ENCODE measurements around the gene LRRC25.

Gene LRRC25

DNA sequence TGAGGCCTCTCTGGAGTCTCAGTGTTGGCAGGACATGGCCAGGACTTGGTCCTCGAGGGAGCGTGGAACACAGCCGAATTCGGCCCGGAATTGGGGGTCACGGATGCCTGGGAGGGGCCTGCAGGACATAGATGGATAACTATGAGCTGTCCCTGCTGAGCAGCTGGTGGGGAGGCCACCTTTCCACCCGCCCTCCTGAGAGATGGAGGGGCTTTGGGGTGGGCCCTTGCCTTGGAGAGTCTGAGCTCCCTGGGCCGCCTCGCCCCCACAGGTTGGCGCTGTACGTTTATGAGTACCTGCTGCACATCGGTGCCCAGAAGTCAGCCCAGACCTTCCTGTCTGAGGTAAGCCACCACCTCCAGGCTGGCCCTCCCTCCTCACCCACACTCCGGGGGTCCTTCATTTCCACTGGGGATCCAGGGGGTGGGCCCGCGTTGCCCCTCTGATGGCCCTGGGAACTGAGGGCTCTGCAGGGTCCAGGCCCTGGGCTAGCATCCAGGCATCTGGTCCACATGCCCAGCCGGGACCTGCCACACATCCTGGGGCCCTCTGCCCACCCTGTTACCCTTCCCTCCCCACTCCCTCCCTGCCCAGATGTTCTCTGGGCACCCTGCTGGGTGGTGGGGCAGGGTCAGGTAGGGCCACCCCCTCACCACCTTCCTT is 29.8 kb upstream of the LRRC25 start (continued):
- TF ChIP-seq ZNF335 (tag by site-specific recombination; conservative IDR thresholded peaks at IDR 0.05), result no peak
- no peak for TF ChIP-seq ZNF416 (tag by site-specific recombination; IDR thresholded peaks at IDR 0.05)
- TF ChIP-seq, protein P1, sequence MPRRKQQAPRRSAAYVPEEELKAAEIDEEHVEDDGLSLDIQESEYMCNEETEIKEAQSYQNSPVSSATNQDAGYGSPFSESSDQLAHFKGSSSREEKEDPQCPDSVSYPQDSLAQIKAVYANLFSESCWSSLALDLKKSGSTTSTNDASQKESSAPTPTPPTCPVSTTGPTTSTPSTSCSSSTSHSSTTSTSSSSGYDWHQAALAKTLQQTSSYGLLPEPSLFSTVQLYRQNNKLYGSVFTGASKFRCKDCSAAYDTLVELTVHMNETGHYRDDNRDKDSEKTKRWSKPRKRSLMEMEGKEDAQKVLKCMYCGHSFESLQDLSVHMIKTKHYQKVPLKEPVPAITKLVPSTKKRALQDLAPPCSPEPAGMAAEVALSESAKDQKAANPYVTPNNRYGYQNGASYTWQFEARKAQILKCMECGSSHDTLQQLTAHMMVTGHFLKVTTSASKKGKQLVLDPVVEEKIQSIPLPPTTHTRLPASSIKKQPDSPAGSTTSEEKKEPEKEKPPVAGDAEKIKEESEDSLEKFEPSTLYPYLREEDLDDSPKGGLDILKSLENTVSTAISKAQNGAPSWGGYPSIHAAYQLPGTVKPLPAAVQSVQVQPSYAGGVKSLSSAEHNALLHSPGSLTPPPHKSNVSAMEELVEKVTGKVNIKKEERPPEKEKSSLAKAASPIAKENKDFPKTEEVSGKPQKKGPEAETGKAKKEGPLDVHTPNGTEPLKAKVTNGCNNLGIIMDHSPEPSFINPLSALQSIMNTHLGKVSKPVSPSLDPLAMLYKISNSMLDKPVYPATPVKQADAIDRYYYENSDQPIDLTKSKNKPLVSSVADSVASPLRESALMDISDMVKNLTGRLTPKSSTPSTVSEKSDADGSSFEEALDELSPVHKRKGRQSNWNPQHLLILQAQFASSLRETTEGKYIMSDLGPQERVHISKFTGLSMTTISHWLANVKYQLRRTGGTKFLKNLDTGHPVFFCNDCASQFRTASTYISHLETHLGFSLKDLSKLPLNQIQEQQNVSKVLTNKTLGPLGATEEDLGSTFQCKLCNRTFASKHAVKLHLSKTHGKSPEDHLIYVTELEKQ (tag by site-specific recombination; IDR thresholded peaks at IDR 0.05; ENCODE audit: borderline replicate concordance), result no peak
- TF ChIP-seq GFI1B (tag by site-specific recombination; IDR thresholded peaks at IDR 0.05), result no peak
- TF ChIP-seq KLF1 (tag by site-specific recombination; IDR thresholded peaks at IDR 0.05), result no peak
- TF ChIP-seq, protein P2, sequence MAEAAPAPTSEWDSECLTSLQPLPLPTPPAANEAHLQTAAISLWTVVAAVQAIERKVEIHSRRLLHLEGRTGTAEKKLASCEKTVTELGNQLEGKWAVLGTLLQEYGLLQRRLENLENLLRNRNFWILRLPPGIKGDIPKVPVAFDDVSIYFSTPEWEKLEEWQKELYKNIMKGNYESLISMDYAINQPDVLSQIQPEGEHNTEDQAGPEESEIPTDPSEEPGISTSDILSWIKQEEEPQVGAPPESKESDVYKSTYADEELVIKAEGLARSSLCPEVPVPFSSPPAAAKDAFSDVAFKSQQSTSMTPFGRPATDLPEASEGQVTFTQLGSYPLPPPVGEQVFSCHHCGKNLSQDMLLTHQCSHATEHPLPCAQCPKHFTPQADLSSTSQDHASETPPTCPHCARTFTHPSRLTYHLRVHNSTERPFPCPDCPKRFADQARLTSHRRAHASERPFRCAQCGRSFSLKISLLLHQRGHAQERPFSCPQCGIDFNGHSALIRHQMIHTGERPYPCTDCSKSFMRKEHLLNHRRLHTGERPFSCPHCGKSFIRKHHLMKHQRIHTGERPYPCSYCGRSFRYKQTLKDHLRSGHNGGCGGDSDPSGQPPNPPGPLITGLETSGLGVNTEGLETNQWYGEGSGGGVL (tag by site-specific recombination; IDR thresholded peaks at IDR 0.05), result no peak
- TF ChIP-seq ZNF169 (tag by site-specific recombination; IDR thresholded peaks at IDR 0.05), result no peak
- TF ChIP-seq ZNF174 (tag by site-specific recombination; IDR thresholded peaks at IDR 0.05), result no peak
- no peak for TF ChIP-seq ZNF548 (tag by site-specific recombination; IDR thresholded peaks at IDR 0.05)
- TF ChIP-seq KLF7 (tag by site-specific recombination; IDR thresholded peaks at IDR 0.05; ENCODE audit: borderline replicate concordance), result no peak
- no peak for TF ChIP-seq ZNF132 (tag by site-specific recombination; IDR thresholded peaks at IDR 0.05; ENCODE audit: borderline replicate concordance)
- no peak for TF ChIP-seq ZNF350 (tag by site-specific recombination; IDR thresholded peaks at IDR 0.05)
- TF ChIP-seq, protein P3, sequence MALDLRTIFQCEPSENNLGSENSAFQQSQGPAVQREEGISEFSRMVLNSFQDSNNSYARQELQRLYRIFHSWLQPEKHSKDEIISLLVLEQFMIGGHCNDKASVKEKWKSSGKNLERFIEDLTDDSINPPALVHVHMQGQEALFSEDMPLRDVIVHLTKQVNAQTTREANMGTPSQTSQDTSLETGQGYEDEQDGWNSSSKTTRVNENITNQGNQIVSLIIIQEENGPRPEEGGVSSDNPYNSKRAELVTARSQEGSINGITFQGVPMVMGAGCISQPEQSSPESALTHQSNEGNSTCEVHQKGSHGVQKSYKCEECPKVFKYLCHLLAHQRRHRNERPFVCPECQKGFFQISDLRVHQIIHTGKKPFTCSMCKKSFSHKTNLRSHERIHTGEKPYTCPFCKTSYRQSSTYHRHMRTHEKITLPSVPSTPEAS (tag by site-specific recombination; IDR thresholded peaks at IDR 0.05), result no peak
- TF ChIP-seq SCRT1 (tag by site-specific recombination; IDR thresholded peaks at IDR 0.05; ENCODE audit: borderline replicate concordance), result no peak
- TF ChIP-seq ZNF654 (tag by site-specific recombination; IDR thresholded peaks at IDR 0.05; ENCODE audit: low read depth), result no peak
- peak; percentile 78 for TF ChIP-seq GLIS1 (tag by site-specific recombination; IDR thresholded peaks at IDR 0.05)
- no peak for TF ChIP-seq ZNF571 (tag by site-specific recombination; IDR thresholded peaks at IDR 0.05)
- TF ChIP-seq, protein P4, sequence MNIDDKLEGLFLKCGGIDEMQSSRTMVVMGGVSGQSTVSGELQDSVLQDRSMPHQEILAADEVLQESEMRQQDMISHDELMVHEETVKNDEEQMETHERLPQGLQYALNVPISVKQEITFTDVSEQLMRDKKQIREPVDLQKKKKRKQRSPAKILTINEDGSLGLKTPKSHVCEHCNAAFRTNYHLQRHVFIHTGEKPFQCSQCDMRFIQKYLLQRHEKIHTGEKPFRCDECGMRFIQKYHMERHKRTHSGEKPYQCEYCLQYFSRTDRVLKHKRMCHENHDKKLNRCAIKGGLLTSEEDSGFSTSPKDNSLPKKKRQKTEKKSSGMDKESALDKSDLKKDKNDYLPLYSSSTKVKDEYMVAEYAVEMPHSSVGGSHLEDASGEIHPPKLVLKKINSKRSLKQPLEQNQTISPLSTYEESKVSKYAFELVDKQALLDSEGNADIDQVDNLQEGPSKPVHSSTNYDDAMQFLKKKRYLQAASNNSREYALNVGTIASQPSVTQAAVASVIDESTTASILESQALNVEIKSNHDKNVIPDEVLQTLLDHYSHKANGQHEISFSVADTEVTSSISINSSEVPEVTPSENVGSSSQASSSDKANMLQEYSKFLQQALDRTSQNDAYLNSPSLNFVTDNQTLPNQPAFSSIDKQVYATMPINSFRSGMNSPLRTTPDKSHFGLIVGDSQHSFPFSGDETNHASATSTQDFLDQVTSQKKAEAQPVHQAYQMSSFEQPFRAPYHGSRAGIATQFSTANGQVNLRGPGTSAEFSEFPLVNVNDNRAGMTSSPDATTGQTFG (tag by site-specific recombination; IDR thresholded peaks at IDR 0.05; ENCODE audit: borderline replicate concordance), result no peak
- no peak for TF ChIP-seq ZNF433 (tag by site-specific recombination; IDR thresholded peaks at IDR 0.05; ENCODE audit: low read depth)
- no peak for TF ChIP-seq ZNF157 (tag by site-specific recombination; IDR thresholded peaks at IDR 0.05)
- TF ChIP-seq KLF8 (tag by site-specific recombination; IDR thresholded peaks at IDR 0.05), result no peak
- TF ChIP-seq ZBTB48 (tag by site-specific recombination; IDR thresholded peaks at IDR 0.05), result no peak
- TF ChIP-seq, protein P5, sequence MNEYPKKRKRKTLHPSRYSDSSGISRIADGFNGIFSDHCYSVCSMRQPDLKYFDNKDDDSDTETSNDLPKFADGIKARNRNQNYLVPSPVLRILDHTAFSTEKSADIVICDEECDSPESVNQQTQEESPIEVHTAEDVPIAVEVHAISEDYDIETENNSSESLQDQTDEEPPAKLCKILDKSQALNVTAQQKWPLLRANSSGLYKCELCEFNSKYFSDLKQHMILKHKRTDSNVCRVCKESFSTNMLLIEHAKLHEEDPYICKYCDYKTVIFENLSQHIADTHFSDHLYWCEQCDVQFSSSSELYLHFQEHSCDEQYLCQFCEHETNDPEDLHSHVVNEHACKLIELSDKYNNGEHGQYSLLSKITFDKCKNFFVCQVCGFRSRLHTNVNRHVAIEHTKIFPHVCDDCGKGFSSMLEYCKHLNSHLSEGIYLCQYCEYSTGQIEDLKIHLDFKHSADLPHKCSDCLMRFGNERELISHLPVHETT (tag by site-specific recombination; IDR thresholded peaks at IDR 0.05), result no peak
- no peak for TF ChIP-seq ZNF426 (tag by site-specific recombination; IDR thresholded peaks at IDR 0.05)
- peak; percentile 52; the same call in 1 of the 2 replicates for TF ChIP-seq ZNF600 (tag by site-specific recombination; IDR thresholded peaks at IDR 0.05)
- TF ChIP-seq ZNF514 (tag by site-specific recombination; IDR thresholded peaks at IDR 0.05), result no peak
- TF ChIP-seq, protein P6, sequence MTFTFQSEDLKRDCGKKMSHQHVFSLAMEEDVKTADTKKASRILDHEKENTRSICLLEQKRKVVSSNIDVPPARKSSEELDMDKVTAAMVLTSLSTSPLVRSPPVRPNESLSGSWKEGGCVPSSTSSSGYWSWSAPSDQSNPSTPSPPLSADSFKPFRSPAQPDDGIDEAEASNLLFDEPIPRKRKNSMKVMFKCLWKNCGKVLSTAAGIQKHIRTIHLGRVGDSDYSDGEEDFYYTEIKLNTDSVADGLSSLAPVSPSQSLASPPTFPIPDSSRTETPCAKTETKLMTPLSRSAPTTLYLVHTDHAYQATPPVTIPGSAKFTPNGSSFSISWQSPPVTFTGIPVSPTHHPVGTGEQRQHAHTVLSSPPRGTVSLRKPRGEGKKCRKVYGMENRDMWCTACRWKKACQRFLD (tag by site-specific recombination; IDR thresholded peaks at IDR 0.05), result no peak
- TF ChIP-seq ZNF624 (tag by site-specific recombination; IDR thresholded peaks at IDR 0.05), result no peak
- no peak for TF ChIP-seq ZNF544 (tag by site-specific recombination; IDR thresholded peaks at IDR 0.05)

Measured in HEK293 (cell line).